Ascending aorta (tissue), 2 donors: Measurements from ENCODE around the gene JAM3. TPM values are rescaled to one million over a fixed set of nuclear protein-coding genes. Genes with fewer than 3 reads are reported as not detected.

ENCODE experiments used
- DNase-seq, 2 donors: peaks; one replicate each; pipeline ENCODE4 v3.0.0-alpha.2; 2019; ENCODE audit warnings: low spot score in 2 of 2
- H3K27ac ChIP-seq, 2 donors: fragments of 200-600 bp; sonication (generic); one replicate each; pipeline ENCODE4 v1.5.1; 2016 to 2017; ENCODE audit warnings: mild to moderate bottlenecking in 1 of 2
- H3K27me3 ChIP-seq: fragments of 200-600 bp; sonication (generic); one replicate; pipeline ENCODE4 v1.5.1; 2017
- H3K36me3 ChIP-seq, 2 donors: fragments of 200-600 bp; sonication (generic); one replicate each; pipeline ENCODE4 v1.5.1; 2016
- H3K4me1 ChIP-seq, 2 donors: fragments of 200-600 bp; sonication (generic); one replicate each; pipeline ENCODE4 v1.5.1; 2016 to 2017; ENCODE audit warnings: mild to moderate bottlenecking in 1 of 2
- H3K4me3 ChIP-seq, 2 donors: fragments of 200-600 bp; sonication (generic); one replicate each; pipeline ENCODE4 v1.5.1; 2016 to 2017; ENCODE audit warnings: mild to moderate bottlenecking in 1 of 2
- H3K9me3 ChIP-seq, 2 donors: fragments of 200-600 bp; sonication (generic); one replicate each; pipeline ENCODE4 v1.5.1; 2016
- intact Hi-C: fragments of 100-400 bp; cut with DNase I; formaldehyde crosslinking; loops from one replicate; pipeline ENCODE4 v1.15.1; 2023
- total RNA-seq: library from RNA; depleted of rRNA; stranded (reverse); fragments of >200 nt; gene quantifications from one replicate; pipeline ENCODE4 v1.1.0, GENCODE V29; 2016
- TF ChIP-seq, protein P1 (sequence below), 3 experiments: fragments of 200-600 bp in 2 of 3; fragments of 450-650 bp in 1 of 3; sonication (generic) in 2 of 3; IDR thresholded peaks; one replicate each; pipeline ENCODE4 v1.5.1; 2016 to 2019; ENCODE audit warnings: antibody characterized with exemption in 3 of 3, mild to moderate bottlenecking in 1 of 3, moderate library complexity in 1 of 3

Gene JAM3
- total RNA-seq, 1 donor from 2014 or later: 59.8 TPM

DNA sequence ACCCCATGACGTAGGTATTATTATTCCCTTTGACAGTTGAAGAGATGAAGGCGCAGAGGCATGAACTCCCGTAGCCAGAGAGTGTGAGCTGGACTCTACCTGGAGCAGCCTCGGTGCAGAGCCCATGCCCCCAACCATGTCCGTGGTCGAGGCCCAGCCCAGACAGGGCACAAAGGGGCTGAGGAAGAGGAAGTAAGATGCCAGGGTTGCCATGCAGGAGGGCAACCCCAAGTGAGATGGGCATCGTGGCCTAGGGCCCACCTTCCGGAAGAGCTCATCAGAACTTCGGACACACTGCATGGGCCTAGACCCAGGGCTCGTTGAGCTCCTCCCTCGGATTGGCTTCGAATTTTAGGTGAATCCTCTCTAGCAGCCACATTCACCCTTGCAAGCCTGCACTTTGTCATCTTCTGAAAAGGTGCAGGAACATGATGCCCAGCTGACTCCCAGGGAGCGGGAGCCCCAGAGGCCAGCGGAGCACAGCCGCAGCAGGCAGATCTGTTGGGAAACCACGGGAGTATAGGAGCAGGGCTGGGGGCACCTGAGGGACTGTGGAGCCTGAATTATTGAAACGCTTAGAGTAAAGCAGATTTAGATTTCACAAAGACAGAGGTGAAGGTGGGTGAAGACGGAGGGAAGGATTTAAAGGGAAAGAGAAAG, 29.0 kb upstream of the JAM3 start:
- intact Hi-C loops: no loop called here
- Histone ChIP-seq H3K27ac (peak overlapping the region; percentile 63 to 87), H3K4me1 (peaks cover 8 to 22% of the 10 kb centered on the region in 2 donors), H3K36me3 (no peaks in the 10 kb centered on the region), H3K9me3 (no peaks in the 10 kb centered on the region), H3K4me3 (no peak overlapping the region), H3K27me3 (no peaks in the 10 kb centered on the region)
- no peak for DNase-seq
- TF ChIP-seq, protein P1, sequence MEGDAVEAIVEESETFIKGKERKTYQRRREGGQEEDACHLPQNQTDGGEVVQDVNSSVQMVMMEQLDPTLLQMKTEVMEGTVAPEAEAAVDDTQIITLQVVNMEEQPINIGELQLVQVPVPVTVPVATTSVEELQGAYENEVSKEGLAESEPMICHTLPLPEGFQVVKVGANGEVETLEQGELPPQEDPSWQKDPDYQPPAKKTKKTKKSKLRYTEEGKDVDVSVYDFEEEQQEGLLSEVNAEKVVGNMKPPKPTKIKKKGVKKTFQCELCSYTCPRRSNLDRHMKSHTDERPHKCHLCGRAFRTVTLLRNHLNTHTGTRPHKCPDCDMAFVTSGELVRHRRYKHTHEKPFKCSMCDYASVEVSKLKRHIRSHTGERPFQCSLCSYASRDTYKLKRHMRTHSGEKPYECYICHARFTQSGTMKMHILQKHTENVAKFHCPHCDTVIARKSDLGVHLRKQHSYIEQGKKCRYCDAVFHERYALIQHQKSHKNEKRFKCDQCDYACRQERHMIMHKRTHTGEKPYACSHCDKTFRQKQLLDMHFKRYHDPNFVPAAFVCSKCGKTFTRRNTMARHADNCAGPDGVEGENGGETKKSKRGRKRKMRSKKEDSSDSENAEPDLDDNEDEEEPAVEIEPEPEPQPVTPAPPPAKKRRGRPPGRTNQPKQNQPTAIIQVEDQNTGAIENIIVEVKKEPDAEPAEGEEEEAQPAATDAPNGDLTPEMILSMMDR (IDR thresholded peaks at IDR 0.05): no peak

DNA sequence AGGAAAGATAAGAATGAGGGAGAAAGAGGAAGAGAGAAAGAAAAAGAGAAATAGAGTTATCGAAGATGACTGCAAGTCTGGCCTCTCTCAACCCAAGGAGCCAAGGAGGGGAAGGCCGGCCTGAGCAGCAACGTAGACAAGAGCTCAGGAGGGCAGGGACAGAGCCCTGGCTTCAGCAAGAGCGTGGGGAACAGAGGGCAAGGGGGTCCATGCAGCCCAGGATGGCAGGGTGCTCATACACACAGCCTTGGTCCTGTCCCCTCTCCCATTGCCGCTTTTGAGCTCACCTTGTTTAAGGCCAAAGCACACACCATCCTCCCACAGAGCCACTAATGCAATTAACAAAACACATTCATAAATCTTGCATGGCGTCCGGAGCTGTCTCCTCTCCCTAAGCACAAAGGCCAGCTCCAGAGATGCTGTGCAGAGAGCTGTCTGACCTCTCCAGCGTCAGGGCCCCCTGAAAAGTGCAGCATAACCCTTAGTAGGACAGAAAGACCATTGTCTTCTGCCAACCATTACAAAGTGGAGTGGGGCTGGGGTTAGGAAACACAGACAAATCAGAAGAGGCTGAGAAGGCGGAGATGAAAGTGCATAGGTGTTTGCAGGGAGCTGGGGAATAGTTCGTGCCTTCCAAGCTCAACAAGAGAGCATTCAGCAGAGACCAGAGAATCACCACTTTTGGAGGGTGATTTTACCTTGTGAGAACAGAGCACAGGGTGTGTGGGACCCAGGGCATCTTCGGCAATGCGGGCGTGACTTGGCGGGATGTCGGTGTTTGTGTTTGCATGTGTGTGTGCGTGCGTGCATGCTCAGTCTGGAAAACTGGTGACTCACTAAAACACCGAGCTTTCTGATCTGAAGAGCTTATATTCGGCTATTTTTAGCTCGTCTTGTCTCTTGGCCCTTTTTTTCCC, 28.2 kb upstream of the JAM3 start:
- no peaks in the 10 kb centered on the region for H3K27me3 ChIP-seq
- intact Hi-C loops: no loop called here
- no peaks in the 10 kb centered on the region for H3K36me3 ChIP-seq
- H3K4me3 ChIP-seq: no peak overlapping the region
- H3K9me3 ChIP-seq: no peaks in the 10 kb centered on the region
- no peak for DNase-seq
- H3K4me1 ChIP-seq: peaks cover 7 to 22% of the 10 kb centered on the region in 2 donors
- H3K27ac ChIP-seq: no peak overlapping the region
- TF ChIP-seq, protein P1 (IDR thresholded peaks at IDR 0.05): no peak

DNA sequence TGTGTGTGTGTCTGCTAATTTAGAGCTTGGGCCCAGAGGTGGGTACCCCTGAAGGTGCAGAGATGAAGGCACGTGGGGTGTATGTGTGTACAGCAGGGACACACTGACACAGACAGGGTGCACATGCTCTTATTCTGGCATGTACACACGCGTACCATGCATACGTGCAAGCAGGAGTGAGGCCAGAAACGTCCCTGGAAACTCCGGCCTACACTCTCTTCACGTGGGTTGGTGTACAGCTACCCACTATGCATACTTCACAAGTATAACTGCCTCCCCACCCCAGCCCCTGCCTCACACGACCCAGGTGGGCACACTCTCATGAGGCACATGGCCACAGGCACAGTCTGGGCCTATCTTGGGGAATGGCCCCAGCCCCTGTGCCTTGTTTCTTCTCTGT, 27.5 kb upstream of the JAM3 start:
- no peaks in the 10 kb centered on the region for H3K36me3 ChIP-seq

DNA sequence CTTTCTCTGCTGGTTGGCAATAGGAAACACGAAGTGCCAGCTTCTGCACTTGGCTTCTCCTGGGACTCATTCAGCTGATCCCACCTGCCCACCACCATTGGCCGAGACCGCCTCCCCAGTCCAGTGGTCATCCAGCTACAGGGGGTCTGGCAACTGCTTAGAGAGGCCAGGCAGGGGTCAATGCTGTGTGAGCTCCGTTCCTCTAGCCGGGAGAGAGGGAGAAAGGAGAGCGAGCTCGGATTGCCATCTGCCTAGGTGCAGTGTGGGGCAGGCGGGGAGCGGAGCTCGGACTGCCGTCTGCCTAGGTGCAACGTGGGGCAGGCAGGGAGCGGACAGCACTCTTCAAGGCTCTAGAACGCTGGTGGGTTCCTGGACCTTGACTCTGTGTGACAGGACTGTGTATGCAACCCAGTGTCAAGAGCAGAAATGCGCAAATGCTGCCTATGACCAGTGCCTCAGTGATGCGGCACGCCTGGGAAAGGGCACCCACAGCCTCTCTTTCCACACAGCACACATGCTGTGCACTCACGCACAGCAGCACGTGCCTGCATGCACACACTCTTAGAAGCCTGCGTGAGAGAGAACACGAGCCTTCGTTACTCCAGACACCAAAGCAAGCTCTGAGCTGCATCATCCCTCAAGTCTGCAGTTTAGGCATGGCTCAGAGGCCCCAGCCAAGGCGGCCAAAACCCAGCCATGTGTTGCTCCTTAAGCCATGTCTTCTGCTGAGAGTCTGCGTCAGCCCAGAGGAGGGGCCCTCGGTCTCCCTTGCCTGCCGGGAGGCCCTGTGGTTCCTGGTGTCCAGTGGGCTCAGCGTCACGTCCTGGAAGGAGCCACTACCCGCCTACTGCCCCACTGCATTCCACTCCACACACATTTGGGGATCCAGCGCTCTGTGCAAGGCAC, 26.8 kb upstream of the JAM3 start:
- intact Hi-C loops: no loop called here
- DNase-seq: no peak
- H3K36me3 ChIP-seq: no peaks in the 10 kb centered on the region
- no peaks in the 10 kb centered on the region for H3K27me3 ChIP-seq
- no peak overlapping the region for H3K4me3 ChIP-seq
- H3K9me3 ChIP-seq: no peaks in the 10 kb centered on the region
- no peak overlapping the region for H3K27ac ChIP-seq
- TF ChIP-seq, protein P1 (IDR thresholded peaks at IDR 0.05): no peak
- peaks cover 7 to 27% of the 10 kb centered on the region in 2 donors for H3K4me1 ChIP-seq

More for the DNA sequence above, 27.5 kb upstream of the JAM3 start:
- H3K27me3 ChIP-seq: no peaks in the 10 kb centered on the region
- no peak for DNase-seq
- H3K4me3 ChIP-seq: no peak overlapping the region
- peaks cover 7 to 22% of the 10 kb centered on the region in 2 donors for H3K4me1 ChIP-seq
- TF ChIP-seq, protein P1 (IDR thresholded peaks at IDR 0.05): no peak
- no peak overlapping the region for H3K27ac ChIP-seq
- intact Hi-C loops: no loop called here
- H3K9me3 ChIP-seq: no peaks in the 10 kb centered on the region

DNA sequence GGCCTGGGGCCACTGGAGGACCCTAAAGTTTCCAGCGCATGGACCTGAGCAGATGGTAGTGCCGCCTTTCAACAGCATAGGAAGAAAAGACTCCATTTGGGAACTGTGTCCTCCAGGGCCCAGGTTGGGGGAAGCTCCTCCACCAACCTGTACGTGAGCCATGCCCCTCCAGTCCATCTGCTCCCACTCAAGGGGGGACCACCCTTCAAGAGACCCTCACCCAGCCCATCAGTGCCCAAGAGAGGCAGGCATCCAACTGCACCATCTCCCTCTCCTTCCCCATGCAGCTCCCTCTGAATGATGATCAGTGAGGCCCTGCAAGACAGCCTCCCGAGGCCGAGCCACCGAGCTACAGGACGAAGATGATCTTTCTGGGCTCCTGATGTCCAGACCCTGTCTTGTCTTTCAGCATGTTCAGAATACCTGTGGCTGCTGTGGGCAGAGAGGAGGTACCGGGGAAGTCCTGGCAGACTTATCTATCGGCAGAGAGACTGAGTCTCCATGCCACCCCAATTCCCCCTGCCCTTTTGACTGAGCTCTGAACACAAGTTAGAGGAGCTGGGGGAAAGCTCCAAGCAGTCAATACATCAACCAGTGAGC, 25.0 kb upstream of the JAM3 start:
- peaks cover 5 to 22% of the 10 kb centered on the region in 2 donors for H3K4me1 ChIP-seq
- intact Hi-C loops: no loop called here
- no peaks in the 10 kb centered on the region for H3K9me3 ChIP-seq
- H3K27me3 ChIP-seq: no peaks in the 10 kb centered on the region
- TF ChIP-seq, protein P1 (IDR thresholded peaks at IDR 0.05): no peak
- DNase-seq: peak in 1 of 2 donors; percentile 52
- no peak overlapping the region for H3K4me3 ChIP-seq
- no peak overlapping the region for H3K27ac ChIP-seq
- H3K36me3 ChIP-seq: no peaks in the 10 kb centered on the region
